HG03575 (cell line): ENCODE data around the gene B3GNT8.
"Not testable (repeated sequence)": the region's sequence is repeated elsewhere in the genome, so short reads cannot be mapped to it uniquely, and the experiment has no call there.

Source experiments
- ATAC-seq: cut with Tn5 transposase; IDR thresholded peaks from one replicate; pipeline ENCODE4 v1.9.1; 2021; ENCODE audit not compliant: unreplicated experiment, insufficient number of reproducible peaks, low FRiP score; ENCODE audit errors: extremely low read depth

B3GNT8 gene

GRCh38 chr19:41439441-41440222 lies 12.5 kb upstream of the B3GNT8 start, which contains the start of gene DMAC2:
TSS of gene DMAC2 (minus strand) at chr19:41439912. CDS start at chr19:41439899, 13 bp downstream.
- peak; percentile 63 for ATAC-seq

GRCh38 chr19:41437944-41438574 lies 10.9 kb upstream of the B3GNT8 start:
- ATAC-seq: no peak

GRCh38 chr19:41436674-41436951 lies 9.4 kb upstream of the B3GNT8 start:
- no peak for ATAC-seq

DNA sequence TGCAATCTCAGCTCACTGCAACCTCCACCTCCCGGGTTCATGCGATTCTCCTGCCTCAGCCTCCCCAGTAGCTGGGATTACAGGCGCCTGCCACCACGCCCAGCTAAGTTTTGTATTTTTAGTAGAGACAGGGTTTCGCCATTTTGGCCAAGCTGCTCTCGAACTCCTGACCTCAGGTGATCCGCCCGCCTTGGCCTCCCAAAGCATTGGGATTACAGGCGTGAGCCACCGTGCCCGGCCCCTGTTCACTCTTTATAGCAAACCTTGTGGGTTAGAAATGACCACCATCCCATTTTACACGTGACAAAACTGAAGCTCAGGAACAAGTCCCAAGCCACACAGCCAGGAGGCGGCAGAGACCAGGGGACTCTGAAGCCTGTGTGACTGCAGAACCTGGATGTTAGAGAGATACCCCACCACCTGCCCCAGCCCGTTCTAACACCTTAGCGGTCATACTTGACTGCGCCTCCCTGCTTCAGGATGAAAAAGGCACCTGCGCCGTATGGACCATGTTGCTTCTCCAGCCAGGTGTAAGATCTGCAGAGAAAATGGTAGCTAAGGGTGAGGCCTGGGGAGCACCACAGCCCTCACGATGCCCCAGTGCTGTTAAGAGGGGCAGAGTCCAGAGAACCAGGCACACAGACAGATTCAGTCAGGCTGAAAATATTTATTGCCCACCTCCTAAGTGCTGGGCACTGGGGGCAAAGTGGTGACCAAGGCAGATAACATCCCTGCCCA lies 8.9 kb upstream of the B3GNT8 start:
- ATAC-seq: no peak

DNA sequence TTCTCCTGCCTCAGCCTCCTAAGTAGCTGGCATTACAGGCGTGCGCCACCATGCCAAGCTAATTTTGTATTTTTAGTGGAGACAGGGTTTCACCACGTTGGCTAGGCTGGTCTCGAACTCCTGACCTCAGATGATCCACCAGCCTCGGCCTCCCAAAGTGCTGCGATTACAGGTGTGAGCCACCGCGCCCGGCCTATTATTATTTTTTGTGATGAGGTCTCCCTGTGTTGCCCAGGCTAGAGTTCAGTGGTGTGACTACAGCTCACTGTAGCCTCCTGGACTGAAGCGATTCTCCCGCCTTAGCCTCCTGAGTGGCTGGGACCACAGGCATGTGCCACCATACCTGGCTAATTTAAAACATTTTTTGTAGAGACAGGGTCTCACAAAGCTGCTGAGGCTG lies 8.2 kb upstream of the B3GNT8 start:
- ATAC-seq: not testable (repeated sequence)

DNA sequence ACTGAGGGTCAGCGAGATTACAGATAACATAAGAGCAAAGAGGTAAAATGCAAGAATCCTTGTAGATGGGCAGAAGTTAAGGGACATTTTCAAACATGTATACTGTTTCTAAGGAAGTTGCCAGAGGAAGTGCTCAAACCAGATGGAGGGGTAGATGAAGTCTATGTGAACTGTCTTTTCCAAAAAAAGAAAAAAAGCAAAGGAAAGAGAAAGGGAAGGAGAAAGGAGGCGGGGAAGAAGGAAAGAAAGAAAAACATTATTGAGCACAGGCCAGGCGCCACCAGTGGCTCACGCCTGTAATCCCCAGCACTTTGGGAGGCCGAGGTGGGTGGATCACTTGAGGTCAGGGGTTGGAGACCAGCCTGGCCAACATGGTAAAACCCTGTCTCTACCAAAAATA lies 7.3 kb upstream of the B3GNT8 start:
- ATAC-seq: no peak

DNA sequence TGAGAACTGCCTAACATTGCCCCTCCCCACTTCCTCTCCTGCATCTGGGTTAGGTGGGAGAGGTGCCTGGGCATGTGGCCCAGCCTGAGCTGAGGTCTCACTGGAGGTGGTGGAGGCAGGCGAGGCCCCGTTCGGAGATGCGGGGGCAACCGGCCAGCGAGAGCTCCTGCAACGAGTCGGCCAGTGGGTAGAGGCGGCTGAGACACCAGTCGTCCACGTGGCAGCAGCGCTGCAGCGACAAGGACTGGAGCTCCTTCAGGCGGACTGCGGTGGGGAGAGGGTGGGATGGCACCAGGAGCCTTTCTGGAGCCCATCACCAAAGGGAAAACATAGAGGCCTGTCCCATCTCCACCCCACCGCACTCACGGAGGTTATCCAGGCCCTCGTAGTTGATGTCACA lies 6.0 kb upstream of the B3GNT8 start:
- ATAC-seq: no peak

DNA sequence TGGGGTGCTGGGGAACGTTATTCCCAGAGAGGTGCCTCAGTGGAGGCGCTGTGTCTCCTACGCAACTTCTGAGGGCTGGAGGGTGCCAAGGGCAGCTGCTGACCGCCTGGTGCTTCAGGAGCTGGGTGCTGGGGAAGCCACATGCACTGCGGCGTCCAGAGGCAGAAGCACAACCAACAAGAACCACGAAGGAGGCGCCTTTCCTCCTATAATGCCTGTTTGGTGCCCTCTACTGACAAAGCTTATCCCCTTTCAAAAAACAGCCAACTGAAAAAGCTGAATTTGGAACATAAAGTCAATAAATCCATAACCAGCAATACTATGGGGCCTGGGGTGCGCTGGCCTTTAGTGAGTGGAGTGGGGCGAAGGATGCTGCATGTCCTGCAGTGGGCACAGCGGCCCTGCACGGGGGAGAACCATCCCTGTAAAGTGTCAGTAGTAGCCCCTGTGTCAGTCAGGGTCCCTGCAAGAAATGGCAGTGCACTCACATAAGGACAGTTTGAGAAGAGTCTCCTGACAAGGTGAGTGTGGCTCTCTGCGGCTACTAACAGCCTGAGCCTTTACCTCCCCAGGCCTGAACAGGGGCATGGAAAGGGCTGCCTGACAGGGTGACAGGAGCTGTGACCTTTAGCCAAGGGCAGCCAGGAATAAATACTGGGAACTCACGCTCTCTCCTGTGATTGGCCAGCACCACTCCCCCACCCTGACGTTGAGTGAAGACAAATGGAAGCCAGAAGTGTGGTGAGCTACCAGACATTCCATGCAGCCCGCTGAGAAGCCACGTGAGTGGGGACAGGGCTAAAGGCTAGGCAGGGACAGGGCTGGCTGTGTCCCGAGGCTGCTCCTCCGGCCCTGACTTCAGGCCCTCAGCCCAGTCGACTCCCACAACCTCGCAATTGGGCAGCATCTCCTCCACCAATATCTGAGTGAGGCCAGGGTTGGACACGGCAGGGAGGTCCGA lies 4.5 kb upstream of the B3GNT8 start:
- no peak for ATAC-seq

DNA sequence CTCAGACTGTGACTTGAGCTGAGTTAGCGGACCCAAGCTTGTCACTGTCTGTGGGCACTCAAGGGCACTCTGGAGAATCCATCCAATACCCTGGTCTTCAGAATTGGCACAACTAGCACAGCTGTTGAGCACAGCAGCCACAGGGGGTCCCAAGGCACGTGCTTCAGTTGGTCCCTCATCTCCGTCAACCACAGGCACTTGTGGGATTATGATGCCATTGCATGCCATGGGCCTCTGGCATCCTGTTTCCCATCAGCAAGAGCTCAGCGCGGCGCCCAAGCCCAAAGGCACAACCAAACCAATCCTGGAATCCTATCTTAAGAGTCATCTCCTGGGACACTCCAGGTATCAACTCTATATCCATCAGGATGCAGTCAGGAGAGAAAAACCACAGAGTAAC lies 3.7 kb upstream of the B3GNT8 start:
- ATAC-seq: no peak

DNA sequence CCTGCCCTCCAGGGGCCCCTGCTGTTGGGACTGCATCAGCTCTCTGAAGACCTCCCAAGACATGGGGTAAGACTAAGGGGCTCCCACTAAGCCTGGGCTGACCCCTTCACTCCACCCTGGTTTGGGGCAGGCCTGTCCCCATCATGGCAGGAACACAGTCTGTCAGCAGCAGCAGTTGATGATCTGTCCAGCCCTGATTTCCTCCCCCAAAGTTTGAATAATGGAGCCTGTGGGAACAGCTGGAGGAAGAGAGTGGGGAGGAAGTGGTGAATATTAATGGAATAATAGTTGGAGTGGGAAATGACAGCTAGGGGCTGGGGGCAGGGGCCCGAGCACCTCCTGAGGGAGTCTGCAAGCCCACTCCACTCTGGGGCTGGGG lies 1.3 kb upstream of the B3GNT8 start:
- no peak for ATAC-seq

DNA sequence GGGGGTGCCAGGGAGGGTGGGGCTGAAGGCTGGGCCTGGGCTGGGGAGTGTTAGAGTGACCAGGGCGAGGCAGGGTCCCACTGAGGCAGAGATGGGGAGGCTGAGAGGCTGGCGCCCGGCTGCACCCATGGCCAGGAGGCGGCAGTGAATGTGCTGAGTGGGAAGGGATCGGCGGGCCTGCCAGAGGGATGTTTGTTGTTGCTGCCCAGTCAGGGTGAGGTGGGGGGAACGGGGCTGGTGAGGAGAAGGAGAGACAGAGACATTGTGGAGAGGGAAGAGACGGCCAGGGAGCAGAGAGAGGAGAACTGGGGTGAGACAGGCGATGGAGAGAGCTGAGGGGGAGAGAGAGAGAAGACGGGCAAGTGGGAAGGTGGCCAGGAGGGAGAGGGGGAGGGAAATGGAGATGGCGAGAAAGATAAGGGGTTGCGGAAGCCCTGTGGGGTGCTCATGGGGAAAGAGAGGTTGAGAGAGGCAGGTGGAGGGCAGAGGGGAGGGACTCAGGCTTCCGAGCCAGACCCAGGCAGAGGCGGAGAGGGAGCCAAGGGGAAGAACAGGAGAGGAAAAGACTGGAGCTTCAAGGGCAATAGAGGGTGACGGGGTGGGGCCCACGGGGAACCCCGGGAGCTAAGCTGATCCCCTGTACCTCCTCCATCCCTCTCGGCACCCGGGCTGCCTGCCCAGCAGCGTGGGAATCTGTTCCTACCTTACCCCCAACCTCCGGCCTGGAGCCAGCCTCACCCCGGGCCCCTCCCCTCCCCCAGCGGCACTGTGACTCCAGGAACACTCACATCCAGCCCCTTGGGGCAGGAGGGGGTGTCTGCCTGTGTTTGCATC lies 690 bp upstream of the B3GNT8 start:
- no peak for ATAC-seq

DNA sequence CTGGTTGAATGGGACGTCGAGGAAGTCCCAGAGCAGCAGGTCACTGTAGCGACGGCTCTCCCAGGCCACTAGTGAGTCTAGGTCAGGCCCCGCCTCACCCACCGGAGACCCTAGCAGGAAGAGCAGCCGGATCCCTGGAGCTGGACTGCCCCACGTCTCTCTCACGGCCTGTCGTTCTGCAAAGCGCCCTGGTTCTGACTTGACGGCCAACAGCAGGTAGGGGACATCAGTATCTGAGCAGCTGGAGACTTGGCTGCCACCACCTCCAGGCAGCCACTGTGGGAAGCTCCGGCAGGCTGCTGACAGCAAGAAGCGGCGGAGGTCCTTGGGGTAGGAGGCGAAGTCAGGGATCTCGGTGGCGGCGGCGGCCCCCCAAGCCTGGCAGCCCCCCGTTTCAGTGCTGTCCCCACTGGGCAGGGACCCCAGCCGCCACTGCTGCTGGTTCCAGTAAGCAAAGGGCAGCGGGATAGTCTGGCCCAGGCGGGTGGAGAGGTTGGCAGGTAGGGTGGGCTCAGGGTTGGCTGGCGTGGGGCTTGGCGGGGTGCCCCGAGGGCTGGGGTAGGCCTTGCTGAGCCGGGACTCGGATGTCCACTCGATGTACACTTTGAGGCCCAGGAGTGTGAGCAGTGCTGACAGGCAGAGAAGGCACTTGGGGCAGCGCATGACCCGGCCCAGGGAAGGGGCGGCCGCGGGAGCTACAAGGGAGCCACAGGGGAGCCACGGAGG lies 895 bp downstream of the B3GNT8 start:
- ATAC-seq: no peak

DNA sequence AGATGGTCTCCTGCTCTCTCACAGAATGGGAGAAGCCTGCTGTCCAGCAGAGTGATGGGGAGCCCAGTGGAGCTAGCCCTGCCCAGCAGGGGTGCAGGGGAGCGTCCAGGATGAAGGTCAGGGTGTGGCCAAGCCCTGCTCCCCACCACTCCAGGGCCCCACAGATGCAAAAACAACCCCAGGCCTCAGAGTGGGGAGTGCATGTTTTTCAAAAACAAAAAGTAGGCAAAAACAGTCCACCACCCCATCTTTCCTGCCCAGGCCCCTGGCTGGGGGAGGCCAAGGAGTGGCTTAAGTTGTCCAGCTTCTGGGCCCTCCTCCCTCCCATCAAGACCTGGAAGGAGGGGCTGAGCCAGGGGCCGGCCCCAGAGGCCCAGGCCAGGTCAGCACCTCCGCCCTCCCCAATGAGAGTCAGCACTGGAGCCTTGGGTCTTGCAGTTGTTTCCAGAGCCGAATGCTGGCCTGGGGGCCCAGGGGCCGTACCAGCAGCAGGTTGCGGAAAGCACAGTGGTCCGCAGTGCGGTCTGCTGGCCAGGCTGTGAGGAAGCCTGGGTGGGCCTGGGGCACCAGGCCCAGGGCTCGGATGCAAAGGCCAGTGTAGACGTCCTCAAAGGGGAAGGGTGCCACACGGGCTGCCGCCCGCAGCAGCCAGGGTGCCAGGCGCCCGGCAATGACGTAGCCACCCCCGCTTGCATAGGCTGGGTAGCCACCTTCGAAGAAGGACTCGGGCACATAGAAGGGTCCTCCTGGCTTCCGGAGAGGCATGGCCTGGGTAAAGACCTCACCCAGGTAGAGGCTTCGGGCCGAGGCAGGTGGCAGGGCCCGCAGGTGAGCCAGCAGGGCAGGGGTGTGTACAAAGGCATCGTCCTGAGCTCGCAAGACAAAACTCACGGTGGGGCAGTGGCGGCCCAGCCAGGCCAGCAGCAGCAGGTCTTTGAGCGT lies 1.7 kb downstream of the B3GNT8 start:
- ATAC-seq: no peak

DNA sequence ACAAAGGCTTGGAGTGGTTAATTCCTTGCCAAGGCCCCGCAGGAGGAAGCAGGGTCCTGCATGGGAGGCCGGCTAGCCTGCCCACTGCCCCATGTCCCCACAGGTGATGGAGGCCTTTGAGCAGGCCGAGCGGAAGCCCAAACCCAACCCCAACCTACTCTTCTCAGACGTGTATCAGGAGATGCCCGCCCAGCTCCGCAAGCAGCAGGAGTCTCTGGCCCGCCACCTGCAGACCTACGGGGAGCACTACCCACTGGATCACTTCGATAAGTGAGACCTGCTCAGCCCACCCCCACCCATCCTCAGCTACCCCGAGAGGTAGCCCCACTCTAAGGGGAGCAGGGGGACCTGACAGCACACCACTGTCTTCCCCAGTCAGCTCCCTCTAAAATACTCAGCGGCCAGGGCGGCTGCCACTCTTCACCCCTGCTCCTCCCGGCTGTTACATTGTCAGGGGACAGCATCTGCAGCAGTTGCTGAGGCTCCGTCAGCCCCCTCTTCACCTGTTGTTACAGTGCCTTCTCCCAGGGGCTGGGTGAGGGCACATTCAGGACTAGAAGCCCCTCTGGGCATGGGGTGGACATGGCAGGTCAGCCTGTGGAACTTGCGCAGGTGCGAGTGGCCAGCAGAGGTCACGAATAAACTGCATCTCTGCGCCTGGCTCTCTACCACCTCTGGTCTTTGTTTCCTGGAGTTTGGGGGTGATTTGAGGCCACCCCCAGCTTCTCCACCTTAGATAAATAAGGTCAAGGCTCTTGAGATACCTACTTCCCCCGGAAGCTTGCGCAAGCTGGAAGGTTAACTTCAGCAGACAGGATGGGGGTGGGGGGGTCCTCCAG lies 2.6 kb downstream of the B3GNT8 start:
- no peak for ATAC-seq

GRCh38 chr19:41422955-41423354 lies 4.2 kb downstream of the B3GNT8 start:
- ATAC-seq: no peak

GRCh38 chr19:41422456-41422855 lies 4.7 kb downstream of the B3GNT8 start:
- no peak for ATAC-seq
